A673 (cell line): Measurements from ENCODE around the gene ARHGEF2.

Source experiments
- EZH2 ChIP-seq: fragments of 200-600 bp; sonication (generic); IDR thresholded peaks from 2 replicates; pipeline ENCODE4 v1.6.1; 2017; ENCODE audit warnings: borderline replicate concordance, low read depth, mild to moderate bottlenecking, mixed read lengths, antibody characterized with exemption, low read length; ENCODE audit not compliant: poor library complexity, severe bottlenecking
- TF ChIP-seq, protein P1 (sequence below): fragments of 300-800, 200-600 bp; sonication (generic); conservative IDR thresholded peaks from 2 replicates; pipeline ENCODE4 v1.5.1; 2017; ENCODE audit warnings: low read depth, mild to moderate bottlenecking, antibody characterized with exemption, low read length, moderate library complexity, mixed read lengths

DNA sequence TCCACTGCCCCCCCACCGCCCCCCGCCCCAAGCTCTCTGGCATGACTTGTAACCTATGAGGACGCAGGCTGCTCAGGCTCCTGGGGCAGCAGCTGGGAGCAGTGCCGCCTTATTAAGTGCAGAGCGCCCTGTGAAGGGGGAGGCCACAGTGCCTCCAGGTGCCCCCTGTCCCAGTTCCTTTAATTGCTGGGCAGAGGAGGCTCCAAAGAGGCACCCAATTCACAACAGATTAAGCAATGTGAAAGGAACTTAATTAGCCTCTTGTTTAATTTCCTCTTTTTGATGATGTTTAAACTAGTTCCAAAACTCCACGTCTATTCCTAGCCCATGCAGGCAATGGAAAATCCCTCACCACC, 33.9 kb downstream of the ARHGEF2 start:
- TF ChIP-seq, protein P1, sequence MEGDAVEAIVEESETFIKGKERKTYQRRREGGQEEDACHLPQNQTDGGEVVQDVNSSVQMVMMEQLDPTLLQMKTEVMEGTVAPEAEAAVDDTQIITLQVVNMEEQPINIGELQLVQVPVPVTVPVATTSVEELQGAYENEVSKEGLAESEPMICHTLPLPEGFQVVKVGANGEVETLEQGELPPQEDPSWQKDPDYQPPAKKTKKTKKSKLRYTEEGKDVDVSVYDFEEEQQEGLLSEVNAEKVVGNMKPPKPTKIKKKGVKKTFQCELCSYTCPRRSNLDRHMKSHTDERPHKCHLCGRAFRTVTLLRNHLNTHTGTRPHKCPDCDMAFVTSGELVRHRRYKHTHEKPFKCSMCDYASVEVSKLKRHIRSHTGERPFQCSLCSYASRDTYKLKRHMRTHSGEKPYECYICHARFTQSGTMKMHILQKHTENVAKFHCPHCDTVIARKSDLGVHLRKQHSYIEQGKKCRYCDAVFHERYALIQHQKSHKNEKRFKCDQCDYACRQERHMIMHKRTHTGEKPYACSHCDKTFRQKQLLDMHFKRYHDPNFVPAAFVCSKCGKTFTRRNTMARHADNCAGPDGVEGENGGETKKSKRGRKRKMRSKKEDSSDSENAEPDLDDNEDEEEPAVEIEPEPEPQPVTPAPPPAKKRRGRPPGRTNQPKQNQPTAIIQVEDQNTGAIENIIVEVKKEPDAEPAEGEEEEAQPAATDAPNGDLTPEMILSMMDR, result no peak
- no peak for TF ChIP-seq EZH2
